GM12891 (cell line): ENCODE measurements around the gene DOCK10.

ENCODE experiments used
- POLR2A ChIP-seq: IDR thresholded peaks from 2 replicates; pipeline ENCODE4 v1.6.1; 2011; ENCODE audit warnings: low read depth, low read length, control low read depth
- POLR2AphosphoS5 ChIP-seq: IDR thresholded peaks from 2 replicates; pipeline ENCODE4 v1.6.1; 2011; ENCODE audit warnings: low read depth, low read length, control low read depth
- TAF1 ChIP-seq: IDR thresholded peaks from 2 replicates; pipeline ENCODE4 v1.6.1; 2011; ENCODE audit warnings: low read depth, low read length, control low read depth

DNA sequence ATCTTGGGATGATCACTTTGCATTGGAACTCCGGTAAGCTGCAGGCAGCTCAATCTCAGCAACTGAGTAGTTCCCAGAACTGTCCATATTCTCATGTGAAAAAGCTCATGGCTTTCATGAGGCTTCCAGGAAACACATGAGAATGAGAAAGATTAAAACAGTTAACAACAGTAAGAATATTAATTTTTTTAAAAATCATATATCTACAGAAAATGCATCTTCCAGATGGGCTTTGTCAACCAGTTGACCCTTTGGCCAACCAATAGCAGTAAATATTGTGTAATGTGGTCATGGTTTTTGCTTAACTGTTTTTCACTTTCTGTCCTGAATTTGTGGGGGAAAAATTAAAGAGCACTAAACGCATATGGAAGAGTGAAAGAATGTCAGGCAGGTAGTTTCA is 194.9 kb downstream of the DOCK10 start:
- TF ChIP-seq TAF1, result no peak
- no peak for TF ChIP-seq POLR2AphosphoS5
- no peak for TF ChIP-seq POLR2A
